Stimulated activated CD4-positive, alpha-beta T cell treated with anti-CD3 and anti-CD28 coated beads, Interleukin-2, amount 100 ng/mL, for 48 hours (primary cell): ENCODE measurements around the gene DNAH14.
"Not testable (repeated sequence)": the region's sequence is repeated elsewhere in the genome, so short reads cannot be mapped to it uniquely, and the experiment has no call there.

Source experiments
- DNase-seq, 2 donors: peaks; one replicate each; pipeline ENCODE4 v3.0.0-alpha.2; 2020

The DNAH14 gene

DNA sequence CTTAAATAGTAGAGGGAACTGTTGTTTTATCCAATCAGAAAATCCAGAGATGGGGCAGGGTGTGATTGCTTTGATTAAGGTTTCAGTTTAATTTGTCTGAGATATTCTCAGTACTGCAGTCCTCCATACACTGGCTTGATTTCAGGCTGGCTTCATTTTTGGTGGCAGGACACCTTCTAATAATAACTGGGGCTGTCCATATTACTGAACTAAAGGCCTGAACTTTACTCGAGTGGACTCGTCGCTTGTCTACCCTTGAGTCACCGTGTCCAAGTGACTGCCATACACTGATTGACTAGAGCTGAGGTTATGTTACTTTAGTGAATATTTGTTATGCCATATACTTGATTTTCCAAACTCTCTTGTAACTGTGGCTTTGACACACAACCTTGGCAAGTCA is 228.8 kb downstream of the DNAH14 start:
- no peak for DNase-seq

- no peak for DNase-seq
Observed at GRCh38 chr1:225159793-225160192, 230.3 kb downstream of the DNAH14 start.

DNA sequence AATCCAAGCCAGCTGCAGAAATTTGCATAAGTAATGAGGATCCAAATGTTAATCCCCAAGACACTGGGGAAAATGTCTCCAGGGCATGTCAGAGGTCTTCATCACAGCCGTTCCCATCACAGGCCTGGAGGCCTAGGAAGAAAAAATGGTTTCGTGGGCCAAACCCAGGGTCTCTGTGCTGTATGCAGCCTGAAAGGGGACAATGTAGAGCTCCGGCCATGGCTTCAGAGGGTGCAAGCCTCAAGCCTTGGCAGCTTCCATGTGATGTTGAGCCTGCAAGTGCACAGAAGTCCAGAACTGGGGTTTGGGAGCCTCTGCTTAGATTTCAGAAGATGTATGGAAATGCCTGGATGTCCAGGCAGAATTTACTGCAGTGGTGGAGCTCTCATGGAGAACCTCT is 247.9 kb downstream of the DNAH14 start:
- DNase-seq, result not testable (repeated sequence)

DNA sequence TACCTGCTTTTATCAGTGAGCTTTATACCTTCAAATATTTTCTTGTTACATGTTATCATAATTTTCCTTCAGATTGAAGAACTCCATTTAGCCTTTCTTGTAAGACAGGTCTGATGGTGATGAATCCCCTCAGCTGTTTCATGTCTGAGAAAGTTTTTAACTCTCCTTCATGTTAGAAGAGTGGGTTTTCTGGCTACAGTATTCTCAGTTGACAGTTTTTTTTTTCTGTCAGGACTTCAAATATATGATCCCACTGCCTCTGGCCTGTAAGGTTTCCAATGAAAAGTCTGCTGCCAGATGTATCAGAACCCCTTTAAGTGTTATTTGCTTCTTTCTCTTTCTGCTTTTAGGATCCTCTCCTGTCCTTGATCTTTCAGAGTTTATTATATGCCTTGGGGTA is 250.2 kb downstream of the DNAH14 start:
- no peak for DNase-seq

DNA sequence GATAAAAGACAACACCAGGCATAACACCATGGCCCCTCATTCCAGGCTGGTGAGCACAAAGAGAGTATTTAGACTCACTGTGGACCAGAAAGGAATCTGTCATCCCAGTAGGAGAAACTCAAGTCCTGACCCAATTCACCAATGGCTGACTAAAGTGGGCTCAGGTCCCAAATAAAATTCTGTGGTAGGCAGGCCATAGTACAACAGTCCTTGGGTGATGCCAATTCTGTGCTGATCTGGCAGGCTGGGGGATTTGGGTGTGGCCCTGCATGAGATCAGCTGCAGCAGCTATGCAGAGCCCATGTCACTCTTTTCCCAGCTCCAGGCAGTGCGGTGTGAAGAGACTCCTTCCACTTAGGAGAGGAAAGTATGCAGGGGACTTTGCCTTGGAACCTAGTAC is 253.2 kb downstream of the DNAH14 start:
- DNase-seq, result no peak

DNA sequence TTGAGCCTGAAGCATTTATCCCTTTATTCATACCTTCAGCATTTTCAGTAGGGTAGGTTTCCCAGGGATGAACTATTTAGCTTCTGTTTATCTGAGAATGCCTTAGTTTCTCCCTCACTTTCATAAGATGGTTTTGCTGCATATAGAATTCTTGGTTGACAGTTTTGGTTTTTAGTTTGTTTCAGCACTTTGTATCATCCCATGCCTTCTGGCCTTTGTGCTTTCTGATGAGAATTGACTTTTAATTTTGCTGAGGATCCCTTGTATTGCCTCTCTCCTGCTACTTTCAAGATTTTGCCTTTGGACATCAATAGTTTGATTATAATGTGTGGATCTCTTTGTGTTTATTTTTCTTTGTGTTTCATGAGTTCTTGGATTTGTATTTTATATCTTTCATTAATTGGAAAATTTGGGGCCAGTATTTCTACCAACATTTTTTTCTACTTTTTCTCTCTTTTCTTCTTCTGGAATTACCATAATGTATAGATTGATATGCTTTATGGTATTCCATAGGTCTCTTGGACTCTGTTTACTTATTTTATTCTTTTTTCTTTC is 261.8 kb downstream of the DNAH14 start:
- DNase-seq, result no peak

GRCh38 chr1:225201447-225201846 is 272.0 kb downstream of the DNAH14 start:
- no peak for DNase-seq

DNA sequence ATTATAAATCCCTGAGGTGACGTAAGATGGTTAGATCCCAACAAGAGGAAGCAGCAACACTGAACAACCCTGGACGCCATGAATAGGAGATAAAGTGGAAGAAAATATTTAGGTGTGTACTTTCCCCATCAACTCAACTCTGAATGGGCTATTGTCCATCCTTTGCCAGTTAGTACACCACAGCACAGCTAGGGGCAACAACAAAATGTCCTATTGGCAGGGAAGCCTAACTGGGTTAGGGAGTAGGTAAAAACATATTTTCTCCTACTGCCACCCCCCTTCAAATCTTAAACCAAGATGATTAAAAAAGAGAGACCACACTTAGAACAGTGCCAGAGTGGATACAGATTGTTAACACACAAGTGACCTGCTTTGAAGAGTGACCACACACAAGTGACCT is 278.3 kb downstream of the DNAH14 start:
- DNase-seq, result no peak

GRCh38 chr1:225209153-225209552 is 279.7 kb downstream of the DNAH14 start:
- DNase-seq, result no peak

- not testable (repeated sequence) for DNase-seq
Observed at GRCh38 chr1:225210180-225210579, 280.7 kb downstream of the DNAH14 start.

GRCh38 chr1:225211694-225212442 is 282.4 kb downstream of the DNAH14 start:
- not testable (repeated sequence) for DNase-seq

DNA sequence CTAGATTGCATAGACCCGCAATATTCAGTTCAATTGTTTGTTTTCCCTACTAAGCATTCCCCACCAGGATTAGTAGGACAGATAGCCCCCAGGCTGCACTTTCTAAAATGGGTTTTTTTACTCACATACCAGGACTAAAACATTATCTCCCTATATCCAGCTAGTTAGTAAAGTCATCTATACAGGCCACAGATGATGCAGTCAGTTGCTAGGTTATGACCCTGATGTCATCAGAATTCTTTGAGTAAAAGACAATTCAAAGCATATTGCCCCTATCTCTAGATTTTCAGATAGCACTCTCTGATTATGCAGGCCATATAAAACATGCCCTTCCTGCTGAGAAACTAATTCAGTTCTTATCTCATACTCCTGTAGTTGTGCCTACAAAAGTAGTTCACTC is 294.8 kb downstream of the DNAH14 start:
- no peak for DNase-seq

DNA sequence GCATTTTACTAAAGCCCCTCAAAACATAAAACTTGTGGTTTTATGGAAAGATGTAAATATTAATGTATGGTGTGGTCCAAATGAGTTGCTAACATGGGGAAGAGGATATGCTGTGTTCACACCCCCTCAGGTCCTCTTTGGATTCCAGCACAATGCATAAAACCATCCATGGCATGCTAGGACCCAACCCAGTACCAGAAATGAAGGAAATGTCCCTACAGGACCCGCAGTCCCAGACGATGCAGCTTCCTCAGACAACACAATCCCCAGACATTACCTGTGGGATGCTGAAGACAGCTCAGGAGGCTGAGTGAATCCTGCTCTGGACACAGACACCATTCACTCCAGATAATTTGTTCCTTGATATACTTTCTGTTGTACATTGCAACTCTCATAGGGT is 296.2 kb downstream of the DNAH14 start:
- no peak for DNase-seq

DNA sequence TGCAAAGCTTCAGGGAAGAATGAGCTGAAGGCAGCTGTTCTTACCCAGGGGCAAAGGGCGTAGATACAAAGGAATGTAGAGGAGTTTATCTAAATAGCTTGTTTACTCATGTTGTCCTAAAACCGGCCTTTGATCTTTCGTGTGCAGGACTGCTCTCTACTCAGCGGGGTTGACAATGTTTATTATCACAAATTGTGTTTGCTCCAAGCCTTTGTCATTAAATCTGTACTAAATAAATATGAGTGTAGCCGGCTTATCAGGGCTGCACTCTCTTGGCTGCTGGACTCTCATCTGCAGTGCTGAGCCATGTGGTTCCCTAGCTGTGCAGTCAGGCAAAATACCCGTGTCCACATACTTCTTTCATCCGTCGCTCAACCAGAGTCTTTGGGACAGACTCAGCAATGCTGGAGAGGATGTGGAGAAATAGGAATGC is 299.4 kb downstream of the DNAH14 start:
- no peak for DNase-seq

GRCh38 chr1:225229429-225229828 is 300.0 kb downstream of the DNAH14 start:
- DNase-seq, result not testable (repeated sequence)

- no peak for DNase-seq
Observed at GRCh38 chr1:225230483-225230882, 301.0 kb downstream of the DNAH14 start.

DNA sequence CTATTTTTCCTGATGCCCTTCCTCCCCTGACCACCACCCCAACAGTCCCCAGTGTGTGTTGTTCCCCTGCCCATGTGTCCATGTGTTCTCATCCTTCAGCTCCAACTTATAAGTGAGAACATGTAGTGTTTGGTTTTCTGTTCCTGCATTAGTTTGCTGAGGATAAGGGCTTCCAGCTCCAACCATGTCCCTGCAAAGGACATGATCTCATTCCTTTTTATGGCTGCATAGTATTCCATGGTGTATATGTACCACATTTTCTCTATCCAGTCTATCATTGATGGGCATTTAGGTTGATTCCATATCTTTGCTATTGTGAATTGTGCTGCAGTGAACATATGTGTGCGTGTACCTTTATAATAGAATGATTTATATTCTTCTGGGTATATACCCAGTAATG is 303.5 kb downstream of the DNAH14 start:
- DNase-seq, result not testable (repeated sequence)

GRCh38 chr1:225242611-225243010 is 313.1 kb downstream of the DNAH14 start:
- DNase-seq, result no peak

DNA sequence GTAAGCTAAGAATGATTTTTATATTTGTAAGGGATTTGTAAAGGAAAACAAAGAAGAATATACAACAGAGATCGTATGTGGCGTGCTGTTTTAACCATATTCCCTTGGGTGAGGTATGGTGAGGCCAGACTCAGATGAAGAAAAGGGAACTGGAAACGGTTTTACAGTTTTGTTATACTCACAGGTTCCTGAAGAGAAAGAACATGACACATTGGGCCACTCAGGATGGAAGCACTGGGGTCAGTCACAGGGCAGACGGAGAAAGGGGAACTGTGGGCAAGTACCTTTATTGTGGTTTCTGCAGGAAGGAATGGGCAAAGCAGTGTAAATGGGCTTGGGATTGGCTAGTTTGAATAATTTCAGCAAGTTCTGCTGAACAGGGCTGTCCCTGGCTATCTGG is 321.0 kb downstream of the DNAH14 start:
- no peak for DNase-seq

DNA sequence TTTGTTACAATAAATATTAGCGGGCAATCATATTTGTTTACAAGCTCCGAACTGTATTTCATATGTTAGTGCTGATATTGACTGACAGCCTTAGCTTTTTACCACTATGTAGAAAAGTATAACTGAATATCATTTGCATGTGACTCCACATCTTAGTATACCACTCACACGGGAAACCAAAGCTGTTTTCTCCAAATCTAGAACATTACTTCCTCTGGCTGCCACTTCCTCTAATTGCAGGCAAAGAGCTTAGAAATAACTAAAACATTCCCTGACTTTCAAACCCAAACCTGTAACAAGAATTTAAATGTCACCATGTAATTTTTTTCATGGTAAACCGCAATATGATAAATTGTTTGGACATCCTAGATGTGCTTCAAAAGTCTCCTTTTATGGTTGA is 323.7 kb downstream of the DNAH14 start:
- no peak for DNase-seq

- no peak for DNase-seq
Observed at GRCh38 chr1:225253784-225254183, 324.3 kb downstream of the DNAH14 start.

DNA sequence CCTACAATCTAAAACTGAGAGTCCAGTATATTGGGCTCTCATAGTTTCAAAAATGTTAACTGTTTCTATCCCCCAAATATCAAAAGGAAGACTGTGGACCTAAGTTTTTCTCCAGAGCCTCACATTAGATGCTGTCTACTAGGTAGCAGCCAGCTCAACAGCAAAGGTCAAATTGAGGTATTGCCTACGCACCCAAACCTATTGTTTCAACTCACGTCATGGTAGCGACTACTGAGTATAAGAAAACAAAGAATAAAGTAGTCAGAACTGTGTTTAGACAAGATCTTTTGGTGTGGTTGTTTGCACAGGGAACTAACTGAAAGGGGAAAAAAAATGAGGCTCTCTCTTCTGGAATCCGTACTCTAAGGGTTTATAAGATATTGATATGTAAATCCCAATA is 325.2 kb downstream of the DNAH14 start:
- DNase-seq, result no peak

GRCh38 chr1:225257081-225257480 is 327.6 kb downstream of the DNAH14 start:
- no peak for DNase-seq

- DNase-seq, result no peak
Observed at GRCh38 chr1:225258811-225259210, 329.3 kb downstream of the DNAH14 start.

GRCh38 chr1:225259542-225259941 is 330.1 kb downstream of the DNAH14 start:
- DNase-seq, result no peak
